HG03159 (cell line): ENCODE data around the gene COL4A2.

ENCODE experiments used
- ATAC-seq: cut with Tn5 transposase; IDR thresholded peaks from one replicate; pipeline ENCODE4 v1.9.1; 2021; ENCODE audit warnings: mild to moderate bottlenecking, moderate library complexity; ENCODE audit not compliant: unreplicated experiment

Gene COL4A2

DNA sequence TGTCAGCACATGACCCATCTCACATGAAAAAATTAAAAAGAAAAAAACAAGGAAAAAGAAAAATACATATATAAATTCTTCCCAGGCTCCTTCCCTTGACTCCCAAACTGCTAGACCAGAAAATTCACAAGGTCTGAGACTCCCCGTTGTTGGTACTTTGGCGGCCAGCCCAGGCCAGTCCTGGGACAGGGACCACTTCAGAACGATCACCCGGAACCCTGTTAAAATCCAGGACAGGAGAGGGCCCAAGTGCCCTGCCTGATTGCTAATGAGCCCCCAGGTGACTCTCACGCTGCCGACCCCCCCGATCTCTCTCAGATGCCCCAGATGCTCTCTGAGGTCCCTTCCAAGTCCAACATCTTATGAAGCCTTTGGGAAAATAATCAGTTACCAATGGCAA lies 107.2 kb downstream of the COL4A2 start:
- ATAC-seq: no peak

DNA sequence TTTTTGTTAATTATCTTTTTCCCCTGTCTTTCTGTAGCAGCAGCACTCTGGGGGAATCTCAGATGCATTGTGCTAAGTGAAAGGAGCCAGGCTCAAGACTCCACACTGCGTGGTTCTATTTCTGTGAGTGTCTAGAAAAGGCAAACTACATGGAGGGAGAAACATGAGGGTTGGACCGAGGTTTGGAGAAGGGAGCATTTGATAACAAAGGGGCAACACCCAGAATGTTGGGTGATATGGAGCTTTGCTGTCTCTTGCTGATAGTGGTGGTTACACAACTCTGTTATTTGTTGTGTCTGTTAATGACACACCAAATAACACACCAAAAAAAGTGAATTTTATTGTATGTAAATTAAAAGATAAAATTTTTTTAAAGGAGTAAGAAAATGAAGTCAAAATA lies 107.8 kb downstream of the COL4A2 start:
- ATAC-seq: no peak

DNA sequence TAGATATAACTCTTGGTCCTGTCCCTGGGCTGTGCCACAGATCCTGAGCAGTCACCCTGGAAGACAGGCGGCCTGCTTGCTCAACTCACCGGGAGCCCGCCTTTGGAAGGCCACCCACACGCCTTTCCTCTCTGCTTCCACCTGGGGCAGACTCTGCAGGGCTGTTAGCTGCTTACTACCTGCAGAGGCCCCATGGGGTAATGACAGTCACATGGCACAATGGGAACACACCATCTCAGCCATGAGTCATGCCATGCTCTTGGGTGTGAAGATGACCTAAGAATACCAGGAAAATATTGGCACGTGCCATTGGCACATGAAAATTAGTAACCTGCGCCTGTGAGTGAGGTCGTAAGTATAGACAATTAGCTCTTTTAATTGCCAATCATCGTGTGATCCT lies 108.6 kb downstream of the COL4A2 start:
- no peak for ATAC-seq

DNA sequence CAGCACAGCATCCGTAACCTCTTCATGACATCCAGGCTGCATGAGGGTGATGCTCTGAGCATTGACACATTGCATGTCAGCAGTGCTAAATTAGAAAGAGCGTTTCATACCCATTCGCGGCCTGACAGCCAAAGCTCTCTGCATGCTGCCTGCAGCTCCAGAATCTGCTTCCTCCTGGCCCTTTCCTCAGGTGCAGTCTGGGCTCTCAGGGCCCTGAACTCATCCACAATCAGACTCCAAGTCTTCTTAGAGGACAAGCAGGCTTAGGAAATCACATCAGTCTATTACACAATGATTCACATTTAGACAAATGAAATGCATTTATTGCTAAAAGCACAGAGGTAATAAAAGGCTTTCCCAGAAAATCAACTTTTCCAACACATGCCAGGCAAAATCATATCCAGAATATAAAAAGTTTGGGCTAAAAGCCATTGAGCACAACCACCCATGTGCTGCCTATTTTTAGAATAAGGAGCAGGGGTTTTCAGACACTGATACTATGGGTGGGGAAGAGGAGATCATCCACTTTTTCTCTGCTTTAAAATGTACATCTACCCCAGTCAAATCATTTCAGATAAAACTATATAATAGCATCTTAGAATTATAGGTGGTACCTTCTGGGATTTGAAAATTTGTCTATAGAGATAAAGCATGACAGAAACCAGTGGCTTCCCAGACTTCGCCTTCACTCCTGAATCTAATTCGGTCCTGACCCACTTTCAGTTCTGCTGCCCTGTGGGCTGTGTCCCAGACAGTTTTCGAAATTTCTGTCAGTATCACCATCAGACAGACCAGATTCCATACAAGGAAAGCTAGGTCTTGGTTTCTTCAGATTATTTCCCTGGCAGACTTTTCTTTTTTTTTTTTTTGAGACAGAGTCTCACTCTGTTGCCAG lies 109.3 kb downstream of the COL4A2 start:
- no peak for ATAC-seq

DNA sequence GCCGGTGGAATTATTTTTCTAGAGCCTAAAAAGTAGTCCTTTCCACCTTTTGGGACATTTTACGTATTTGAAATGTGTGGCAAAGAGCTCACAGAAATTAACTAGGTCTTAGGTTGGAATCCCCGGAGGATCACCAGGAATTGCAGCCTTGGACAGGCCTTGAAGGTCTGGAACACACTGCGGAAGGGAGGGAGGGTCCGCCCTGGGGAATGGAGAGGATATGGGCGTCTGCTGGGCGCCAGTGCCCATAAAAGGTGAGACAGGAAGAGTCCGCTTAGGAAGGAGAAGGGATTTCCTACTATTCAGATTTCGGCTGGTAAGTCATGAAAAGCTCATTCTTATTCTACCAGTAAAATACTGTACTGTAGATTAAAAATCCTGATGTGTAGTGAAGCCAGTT lies 111.9 kb downstream of the COL4A2 start:
- no peak for ATAC-seq

DNA sequence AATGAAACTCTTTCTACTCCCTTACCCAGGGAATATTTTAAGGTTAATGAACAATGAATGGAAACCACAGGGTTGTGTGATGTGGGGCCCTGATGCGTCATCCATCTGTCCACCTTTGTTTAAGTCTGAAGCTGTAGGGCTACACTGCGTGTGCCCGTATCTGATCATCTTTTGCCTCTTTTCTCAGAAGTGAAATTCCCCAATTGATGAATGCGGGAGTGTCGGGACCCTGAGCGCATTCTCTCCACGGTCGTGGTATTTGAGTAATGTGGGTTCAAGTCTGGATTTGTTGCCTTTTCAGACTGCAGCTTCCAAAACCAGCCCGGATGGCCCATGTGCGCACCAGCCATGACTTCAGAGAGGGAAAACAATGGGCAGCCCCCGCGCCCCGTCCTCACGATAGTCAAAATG lies 112.3 kb downstream of the COL4A2 start:
- ATAC-seq: no peak

DNA sequence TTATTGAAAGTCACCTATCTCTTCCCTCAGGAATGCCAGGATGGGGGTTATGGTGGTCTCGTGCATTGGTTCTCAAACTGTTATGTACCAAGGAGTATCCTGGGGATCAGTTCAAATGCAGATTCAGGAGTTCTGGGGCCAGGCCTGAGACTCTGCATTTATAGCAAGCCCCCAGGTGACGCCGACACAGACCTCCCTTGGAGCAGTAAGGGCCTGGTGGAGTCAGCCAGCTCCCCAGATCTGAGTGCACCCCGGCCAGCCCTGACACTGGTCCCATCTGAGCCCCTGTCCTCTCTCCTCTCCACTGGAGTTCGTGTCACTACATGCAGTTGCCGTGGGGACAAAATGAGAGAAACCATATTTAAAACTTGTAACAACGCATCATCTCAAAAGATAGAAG lies 112.9 kb downstream of the COL4A2 start:
- ATAC-seq: no peak

DNA sequence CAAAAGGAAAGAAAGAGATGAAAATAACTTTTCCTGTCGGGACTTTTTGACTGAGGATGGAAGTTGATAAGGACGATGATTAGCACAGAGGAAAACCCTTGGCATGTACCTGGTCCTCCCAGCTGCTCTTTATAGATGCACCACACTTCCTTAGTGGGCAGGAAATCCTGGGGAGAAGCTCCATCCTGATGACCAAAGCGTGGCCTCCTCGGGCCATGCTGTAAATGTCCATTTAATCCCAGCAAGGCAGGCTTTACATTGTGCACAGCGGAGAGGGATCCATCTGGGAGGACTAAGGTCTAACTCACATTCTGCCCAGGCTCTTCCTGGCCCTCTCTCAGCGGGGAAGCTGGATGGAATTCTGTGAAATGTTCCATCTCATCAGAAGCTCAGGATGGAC lies 113.5 kb downstream of the COL4A2 start:
- ATAC-seq: no peak

DNA sequence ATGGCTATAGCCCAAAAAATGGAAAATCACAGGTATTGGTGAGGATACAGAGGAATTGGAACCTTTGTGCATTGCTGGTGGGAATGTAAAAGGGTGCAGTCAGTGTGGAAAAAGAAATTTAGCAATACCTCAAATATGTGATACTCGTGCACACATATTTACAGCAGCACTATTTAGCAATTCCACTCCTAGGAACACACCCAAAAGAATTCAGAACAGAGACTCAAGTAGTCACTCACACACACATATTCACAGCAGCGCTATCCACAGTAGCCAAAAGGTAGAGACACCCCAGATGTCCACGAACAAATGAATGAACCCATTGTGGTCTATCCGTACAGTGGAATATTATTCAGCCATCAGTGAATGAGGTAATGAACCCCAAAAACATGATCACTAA lies 114.0 kb downstream of the COL4A2 start:
- ATAC-seq: no peak

DNA sequence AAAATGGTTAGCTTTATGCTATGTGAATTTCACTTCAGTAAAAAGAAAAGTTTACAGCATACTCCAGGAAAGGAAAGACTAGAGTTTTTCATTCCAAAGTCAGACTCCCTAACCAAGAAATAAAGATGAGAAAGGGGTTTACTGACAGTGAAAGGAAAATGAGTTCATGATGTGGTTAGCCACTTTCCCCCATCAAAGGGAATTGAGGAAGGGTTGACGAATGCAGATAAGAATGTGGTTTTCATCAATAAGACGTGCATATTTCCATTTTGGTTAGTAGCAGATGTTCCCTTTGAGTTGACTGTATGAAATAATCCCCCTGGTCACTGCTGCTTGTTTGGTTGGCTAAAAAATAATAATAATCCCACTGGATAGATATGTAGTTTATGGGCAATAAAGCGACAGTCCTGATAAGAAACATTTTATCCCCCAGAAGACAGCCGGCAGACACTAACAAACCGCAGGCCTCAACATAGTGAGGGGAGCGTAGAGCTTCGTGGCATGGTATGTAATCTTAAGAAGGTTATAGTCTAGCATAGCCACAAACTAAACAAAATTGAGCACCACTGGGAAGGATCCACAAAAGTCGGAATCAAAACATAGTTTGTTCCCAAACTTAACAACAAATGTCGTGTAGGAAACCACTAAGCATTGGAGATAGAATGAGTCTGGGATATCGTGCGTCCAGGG lies 114.8 kb downstream of the COL4A2 start:
- ATAC-seq: no peak

DNA sequence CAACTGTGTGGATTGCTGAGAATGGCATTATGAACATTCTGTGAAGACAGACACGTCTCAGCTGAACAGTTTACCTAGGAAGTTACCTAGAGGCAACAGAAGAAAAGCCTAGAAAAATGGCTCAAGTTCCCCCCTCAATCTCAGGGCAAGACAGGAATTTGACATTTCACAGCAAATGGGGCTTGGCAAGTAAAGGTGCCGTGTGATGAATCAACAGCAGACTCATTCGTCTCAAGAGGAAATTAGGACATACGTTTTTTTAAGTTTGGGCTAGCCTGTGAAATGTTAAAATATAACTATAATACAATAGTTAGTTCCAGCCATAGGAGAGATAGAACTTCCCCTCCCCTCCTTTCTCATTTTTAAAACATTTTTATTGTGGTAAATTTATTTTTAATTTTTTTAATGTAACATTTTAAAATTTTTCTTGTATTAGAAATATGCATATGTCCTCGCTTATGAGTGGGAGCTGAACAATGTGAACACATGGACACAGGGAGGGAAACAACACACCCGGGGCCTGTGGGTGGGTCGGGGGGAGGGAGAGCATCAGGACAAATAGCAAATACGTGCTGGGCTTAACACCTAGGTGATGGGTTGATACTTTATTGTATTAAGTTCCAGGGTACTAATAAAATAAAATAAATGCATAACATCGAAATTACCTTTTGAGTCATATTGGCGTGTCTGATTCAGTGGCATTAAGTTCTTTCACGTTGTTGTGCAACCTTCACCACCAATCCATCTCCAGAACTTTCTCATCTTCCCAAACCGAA lies 116.0 kb downstream of the COL4A2 start:
- no peak for ATAC-seq

DNA sequence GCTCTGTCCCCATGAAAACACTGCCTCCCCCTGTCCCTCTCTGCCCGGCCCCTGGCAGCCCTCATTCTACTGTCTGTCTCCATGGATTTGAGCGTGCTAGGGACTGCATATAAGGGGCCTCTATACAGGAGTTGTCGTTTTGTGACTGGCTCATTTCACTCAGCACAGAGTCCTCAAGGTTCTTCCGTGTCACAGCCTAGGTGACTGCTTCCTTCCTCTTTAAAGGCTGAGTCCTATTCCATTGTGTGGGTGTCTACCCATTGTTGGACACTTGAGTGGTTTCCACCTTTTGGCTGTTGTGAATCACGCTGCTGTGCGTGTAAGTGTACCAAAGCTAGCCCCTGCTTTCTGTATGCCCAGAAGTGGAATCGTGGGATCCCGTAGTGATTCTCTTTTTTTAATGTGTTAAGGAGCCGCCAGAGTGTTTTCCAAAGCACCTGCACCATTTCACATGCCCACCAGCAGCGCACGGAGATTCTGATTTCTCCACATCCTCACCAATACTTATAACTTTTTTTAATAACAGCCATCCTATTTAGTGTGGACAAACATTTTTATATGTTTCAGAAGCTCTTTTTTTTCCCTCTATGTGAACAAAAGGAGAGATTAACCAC lies 116.7 kb downstream of the COL4A2 start:
- ATAC-seq: no peak

DNA sequence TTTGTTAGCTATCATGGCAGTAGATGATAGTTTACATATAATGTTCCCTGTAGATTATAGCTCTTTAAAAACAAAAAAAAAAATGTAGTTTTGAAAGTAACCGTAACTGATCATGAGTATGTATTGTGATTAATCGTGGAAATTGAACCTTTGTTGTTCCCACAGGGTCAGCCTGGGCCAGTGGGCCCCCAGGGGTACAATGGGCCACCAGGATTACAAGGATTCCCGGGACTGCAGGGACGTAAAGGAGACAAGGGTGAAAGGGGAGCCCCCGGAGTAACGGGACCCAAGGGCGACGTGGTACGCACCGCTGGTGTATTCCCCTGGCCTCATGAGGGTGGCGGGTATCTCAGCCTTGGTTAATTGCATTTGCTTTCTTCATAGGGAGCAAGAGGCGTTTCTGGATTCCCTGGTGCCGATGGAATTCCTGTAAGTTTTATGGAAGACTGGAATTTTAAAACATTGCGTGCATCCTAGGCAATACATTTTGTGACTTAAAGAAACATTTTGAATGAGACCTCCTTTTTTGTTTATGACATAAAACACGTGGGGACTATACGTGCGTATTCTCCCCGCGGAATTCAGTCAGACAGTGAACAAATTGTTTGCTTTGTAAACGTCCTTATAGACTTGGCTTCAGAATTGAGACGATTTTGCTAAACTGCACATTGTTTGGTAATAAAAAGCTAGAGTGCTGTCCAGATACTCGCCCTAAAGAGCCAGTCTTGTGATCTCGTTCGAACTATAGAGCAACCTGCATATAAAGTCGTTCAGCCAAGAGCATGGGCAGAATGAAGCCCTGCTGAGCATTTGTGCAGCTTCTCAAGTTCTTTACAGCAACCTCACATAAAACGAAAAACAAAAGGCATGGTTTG lies 117.7 kb downstream of the COL4A2 start:
- no peak for ATAC-seq

DNA sequence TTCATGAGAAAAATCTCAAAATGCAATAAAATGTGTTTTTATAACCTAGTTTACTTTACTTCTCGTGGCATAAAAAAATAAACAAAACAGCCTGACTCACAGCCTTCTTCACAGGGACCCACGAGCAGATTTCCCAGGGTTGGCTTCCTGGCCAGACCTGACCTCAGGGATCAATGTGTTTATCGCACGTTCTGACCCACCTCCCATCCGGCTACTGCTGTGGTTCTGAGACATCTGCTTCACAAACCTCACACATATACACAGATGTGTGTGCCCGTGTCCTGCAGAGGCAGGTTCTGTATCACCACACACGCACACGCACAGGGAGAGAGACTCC lies 118.3 kb downstream of the COL4A2 start:
- ATAC-seq: no peak

DNA sequence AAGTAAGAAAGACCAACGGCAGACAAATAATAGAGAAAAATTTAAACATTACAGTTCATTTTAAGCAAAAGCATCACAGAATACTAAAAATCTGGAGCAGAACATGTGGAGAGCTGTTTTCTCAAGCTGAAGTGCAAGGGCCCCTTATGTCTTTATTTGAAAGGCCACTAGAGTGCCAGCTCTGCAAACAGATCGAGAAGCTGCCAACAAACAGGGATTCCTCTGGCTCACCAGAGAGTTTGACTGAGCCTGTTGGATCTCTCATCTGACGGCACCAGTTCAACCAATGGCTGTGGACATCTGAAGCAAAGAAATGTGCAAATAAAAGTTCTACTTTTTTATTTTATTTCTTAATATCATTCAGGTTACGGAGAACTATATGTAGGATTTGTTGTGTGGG lies 119.7 kb downstream of the COL4A2 start:
- no peak for ATAC-seq

DNA sequence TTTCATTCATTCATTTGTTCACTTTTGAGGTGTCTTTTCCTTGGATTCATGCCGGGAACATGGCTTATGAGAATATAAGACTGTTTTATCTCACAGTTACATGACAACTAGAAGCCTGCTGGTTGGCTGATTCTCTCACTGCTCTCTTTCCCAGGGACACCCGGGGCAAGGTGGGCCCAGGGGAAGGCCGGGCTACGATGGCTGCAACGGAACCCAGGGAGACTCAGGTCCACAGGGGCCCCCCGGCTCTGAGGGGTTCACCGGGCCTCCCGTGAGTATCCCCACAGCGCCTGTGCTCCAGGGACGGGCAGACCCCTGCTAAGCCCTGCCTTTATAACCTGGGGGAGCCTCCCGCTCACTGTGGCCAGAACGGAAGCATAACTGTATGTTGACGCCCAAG lies 121.2 kb downstream of the COL4A2 start:
- no peak for ATAC-seq

DNA sequence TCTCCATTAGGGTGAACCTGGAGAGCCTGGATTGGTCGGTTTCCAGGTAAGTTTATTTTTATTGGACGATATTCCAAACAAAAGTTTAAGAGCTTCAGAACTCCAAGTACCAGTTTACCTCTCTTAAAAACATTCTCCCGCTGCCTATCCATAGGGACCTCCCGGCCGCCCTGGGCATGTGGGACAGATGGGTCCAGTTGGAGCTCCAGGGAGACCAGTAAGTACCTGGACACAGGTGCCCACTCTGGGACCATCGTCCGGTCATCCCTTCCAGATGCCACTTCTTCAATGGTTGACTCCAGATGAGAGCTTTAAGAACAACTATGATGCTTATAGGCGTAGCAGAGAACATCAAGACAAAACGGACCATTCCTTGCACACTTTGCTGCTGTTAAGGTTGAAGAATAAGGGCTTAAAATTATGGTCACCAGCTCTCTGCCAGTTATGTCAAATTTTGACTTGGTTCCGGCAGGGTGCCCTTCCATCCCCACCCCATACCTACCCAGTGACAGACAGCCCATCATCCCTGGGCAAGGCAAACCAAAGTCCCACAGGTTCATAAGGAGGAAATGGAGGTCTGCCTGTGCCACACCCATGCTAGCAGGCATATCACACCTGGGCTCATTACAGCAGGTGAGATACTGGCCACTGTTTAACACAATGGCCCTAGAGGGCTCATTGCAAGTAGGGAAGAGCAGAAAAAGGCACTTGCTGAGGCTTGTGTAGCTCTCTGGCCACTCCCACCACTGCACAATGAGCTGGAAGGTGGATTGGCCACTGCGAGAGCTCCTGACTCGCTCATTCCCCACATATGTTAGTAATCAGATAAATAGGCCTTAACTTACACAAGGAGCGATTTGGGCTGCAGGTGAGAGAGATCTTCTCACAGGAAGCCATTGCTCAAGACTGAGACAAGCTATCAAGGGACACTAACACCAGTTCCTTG lies 123.6 kb downstream of the COL4A2 start:
- no peak for ATAC-seq

DNA sequence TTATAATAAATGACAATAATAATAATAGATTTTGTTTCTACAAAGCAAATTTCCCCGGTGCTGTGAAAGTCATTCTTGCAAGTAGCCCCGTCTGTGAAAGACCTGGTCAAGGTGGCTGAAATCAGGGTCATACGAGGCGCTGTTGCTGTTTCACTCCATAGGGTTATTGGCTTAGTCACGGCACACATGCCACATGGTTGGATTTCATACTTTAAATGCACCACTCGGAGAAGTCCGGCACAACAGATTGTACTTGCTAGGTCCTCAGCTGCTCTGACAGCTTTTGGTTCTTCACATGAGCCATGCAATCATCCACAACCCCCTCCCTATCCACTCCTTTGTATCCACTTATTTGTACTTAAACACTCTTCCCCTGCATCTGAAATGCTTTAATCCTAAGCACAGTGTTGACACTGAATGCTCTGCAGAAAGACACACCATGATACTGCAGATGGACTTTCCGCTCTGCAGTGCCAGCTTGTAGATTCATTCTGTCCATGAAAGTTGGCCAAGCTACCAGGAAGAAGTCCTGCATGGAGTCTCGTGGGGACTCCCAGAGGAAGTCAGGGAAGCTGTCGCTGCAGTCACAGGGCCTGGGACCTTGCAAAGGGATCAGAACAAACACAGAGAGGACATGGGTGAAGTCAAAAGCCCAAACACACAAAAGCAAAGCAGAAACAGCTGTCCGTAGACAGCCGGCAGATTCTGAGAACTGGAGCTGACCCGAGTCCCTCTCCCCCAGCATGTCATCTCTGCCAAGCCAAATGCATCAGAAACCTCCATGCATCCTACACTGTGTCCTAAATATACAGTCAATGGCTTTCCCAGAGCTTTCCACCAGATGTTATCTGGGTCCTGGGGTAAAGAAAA lies 124.6 kb downstream of the COL4A2 start:
- ATAC-seq: no peak
